DMS 273 (cell line): ENCODE data around the gene C1GALT1.
"Not testable (repeated sequence)": the region's sequence is repeated elsewhere in the genome, so short reads cannot be mapped to it uniquely, and the experiment has no call there.

ENCODE experiments used
- DNase-seq: peaks from one replicate; lab custom pipeline; 2025; ENCODE audit not compliant: unreplicated experiment; lab: John Stamatoyannopoulos, UW

C1GALT1 gene

GRCh38 chr7:7231865-7232264 lies 49.5 kb downstream of the C1GALT1 start:
- DNase-seq: no peak

GRCh38 chr7:7235347-7235746 lies 53.0 kb downstream of the C1GALT1 start:
- no peak for DNase-seq

- DNase-seq: no peak
These were observed 53.7 kb downstream of the C1GALT1 start for GRCh38 chr7:7236041-7236440.

- no peak for DNase-seq
These were observed 55.0 kb downstream of the C1GALT1 start for GRCh38 chr7:7237201-7237977.

DNA sequence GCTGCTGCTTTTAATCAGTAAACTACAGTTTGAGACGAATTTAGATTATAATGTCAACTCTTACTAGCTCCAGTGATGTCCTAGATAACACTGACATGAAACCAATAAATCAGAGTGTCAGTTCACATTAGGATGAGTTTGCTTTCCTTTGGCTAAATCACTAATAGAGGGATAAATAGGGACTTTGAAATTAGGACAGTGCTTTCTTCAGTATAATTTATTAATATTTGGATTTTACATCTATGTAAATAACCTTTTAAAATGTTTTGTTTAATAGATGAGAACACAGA lies 55.6 kb downstream of the C1GALT1 start:
- no peak for DNase-seq

DNA sequence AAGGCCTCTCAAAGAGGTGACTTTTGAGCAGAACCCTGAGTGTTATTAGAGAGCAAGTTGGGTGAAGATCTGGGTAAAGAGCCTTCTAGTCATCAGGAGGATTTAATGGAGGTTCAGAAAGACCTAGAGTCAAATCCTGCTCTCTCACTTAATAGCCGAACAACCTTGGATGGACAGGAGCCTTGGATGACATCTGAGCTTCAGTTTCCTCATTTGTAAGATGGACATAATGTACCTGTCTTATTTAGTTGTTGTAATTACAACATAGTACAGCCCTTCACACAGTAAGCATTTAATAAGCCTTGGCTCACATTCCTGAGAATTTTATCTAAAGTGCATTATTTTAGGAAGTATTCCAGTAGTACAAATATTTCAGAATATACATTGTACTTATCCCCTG lies 57.0 kb downstream of the C1GALT1 start:
- no peak for DNase-seq

GRCh38 chr7:7242899-7243298 lies 60.6 kb downstream of the C1GALT1 start:
- DNase-seq: no peak

- DNase-seq: not testable (repeated sequence)
These were observed 62.9 kb downstream of the C1GALT1 start for GRCh38 chr7:7245233-7245632.

DNA sequence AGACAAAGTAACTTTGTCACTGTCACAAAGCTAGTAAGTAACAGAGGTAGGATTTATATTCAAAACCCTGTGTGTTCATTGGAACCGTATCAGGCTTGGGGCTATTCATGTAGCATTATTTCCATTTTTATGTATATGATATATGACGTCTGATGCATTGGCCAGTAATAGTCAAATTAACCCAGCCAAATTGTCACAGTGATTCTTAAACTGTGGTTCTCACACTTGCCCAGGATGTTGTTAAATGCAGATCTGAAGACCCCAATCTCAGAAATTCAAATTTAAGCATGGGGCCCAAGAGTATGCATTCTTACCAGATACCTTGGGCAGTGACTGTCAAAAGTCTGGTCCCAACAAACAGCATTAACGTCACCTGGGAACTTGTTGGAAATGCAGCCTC lies 63.9 kb downstream of the C1GALT1 start:
- no peak for DNase-seq

- no peak for DNase-seq
These were observed 65.3 kb downstream of the C1GALT1 start for GRCh38 chr7:7247658-7248057.

- no peak for DNase-seq
These were observed 67.5 kb downstream of the C1GALT1 start for GRCh38 chr7:7249814-7250213.

DNA sequence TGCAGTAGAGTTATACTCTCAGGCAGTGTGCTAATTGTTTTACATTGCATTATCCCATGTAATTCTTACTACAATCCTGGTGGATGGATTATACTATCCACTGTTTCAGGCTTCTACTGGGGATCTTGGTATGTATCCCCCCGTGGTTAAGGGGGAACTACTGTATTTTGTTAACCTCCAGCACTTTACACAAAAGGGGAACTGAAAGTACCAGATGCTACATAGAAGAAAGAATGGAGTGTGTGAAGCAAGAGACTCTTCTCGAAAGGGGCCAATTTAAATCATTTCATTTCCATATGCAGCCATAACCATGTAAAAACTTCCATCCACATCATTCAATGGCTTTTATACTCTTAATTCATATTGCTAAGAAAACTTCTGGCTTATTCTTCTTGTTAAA lies 69.4 kb downstream of the C1GALT1 start:
- DNase-seq: no peak

DNA sequence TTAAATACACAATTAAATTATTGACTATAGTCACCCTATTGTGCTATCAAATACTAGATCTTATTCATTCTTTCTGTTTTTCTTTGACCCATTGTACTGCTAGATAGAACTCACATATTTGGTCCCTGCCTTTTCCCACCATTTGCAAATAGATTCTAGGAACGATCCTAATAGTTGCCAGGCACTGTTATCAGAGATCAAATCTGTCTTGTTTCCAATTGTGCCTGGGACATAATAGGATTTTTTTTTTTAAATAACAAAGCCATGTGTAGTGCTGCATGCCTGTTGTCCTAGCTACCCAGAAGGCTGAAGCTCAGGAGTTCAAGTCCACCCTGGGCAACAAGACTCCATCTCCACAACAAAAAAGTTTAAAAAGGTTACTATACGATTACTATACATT lies 72.0 kb downstream of the C1GALT1 start:
- no peak for DNase-seq

DNA sequence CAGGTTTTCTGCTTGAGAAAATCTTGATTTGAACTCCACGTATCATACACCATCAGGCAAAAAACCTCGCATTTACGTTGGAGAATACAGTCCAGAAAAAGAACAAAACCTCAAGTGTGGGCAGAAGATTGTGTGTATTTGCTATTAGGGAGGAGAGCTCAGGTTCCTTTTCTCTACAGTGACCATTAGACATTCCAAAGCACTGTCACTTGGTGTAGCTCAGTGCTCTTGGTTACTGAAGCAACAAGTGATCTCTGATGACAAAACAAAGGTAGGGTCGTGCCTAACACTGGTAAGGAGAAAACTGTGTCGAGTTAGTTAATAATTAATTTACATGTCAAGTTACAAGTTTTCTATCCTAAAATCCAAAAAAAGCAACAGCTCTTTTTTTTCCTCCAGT lies 72.6 kb downstream of the C1GALT1 start:
- no peak for DNase-seq

- no peak for DNase-seq
These were observed 74.5 kb downstream of the C1GALT1 start for GRCh38 chr7:7256731-7257274.

DNA sequence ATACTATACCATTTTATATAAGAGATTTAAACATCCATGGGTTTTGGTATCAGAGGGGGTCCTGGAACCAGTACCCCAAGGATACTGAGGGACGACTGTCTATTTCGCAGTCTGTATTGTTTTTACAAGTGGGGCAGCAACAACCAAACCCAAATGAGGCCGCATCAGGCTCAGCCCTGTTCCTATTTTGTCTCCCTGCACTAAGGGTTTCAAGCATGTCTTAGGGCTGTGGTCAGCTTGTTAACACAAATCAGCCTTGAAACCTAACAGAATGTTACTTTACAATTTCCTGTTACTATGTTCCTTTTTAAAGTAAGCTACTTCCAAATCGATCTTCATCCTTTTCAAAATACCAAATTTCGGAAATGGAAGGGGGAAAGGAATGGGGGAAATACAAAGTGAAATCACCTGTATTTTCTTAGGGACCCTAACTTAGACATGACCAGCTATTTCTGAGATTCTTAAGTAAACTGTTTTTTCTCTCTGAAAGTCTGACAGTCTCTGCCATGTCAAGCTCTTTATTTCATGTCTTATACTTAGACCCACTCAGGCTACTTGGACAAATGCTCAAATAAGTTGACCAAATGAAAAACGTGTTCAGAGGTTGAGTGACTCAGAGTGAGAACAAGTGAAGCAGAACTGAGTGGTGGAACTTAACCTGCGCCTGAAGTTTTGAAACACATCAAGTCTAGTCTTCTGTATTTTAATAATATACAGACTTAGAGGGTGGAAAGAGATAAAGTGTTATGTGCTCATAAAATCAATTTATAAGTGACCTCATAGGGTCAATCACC lies 75.8 kb downstream of the C1GALT1 start:
- DNase-seq: no peak

- no peak for DNase-seq
These were observed 79.5 kb downstream of the C1GALT1 start for GRCh38 chr7:7261863-7262262.

DNA sequence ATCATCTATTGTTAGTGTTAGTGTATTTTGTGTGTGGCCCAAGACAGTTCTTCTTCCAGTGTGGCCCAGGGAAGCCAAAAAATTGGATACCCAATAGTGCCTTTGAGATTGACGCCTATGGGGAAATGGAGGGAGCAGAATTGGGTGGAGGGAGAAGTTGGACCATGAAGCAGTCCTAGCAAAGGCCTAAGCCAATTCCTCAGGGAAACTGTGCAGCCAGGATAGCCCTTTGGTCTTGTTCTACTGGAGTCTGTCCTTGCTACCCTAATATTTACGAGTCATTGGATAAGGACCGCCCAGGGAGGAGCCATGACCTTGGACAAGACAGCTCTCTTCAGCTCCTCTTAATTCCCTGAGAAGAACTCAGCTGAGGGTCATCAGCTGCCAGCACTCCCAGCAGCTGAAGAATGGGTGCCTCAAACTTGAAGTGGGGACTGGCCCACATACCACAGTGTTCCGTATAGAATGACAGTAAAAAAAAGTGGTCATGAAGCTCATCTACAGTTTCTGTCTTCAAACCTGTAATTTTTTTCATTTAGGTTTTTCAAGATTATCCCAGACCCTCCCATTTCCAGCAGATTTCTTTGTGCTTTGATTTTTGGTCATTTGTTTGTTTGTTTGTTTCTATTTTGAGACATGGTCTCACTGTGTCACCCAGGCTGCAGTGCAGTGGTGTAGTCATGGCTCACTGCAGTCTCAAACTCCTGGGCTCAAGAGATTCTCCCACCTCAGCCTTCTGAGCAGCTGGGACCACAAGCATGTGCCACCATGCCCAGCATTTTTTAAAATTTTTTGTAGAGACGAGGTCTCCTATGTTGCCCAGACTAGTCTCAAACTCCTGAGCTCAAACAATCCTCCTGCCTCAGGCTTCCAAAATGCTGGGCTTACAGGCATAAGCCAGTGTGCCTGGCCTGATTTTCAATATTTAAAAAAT lies 81.2 kb downstream of the C1GALT1 start:
- no peak for DNase-seq

- DNase-seq: no peak
These were observed 82.1 kb downstream of the C1GALT1 start for GRCh38 chr7:7264306-7265040.
